ENCODE measurements around the gene TFF2. TPM values are rescaled to one million over a fixed set of nuclear protein-coding genes. Genes with fewer than 3 reads are reported as not detected.

Gene TFF2
- total and polyA plus RNA-seq, 2 donors from 2014 or later: not detected

DNA sequence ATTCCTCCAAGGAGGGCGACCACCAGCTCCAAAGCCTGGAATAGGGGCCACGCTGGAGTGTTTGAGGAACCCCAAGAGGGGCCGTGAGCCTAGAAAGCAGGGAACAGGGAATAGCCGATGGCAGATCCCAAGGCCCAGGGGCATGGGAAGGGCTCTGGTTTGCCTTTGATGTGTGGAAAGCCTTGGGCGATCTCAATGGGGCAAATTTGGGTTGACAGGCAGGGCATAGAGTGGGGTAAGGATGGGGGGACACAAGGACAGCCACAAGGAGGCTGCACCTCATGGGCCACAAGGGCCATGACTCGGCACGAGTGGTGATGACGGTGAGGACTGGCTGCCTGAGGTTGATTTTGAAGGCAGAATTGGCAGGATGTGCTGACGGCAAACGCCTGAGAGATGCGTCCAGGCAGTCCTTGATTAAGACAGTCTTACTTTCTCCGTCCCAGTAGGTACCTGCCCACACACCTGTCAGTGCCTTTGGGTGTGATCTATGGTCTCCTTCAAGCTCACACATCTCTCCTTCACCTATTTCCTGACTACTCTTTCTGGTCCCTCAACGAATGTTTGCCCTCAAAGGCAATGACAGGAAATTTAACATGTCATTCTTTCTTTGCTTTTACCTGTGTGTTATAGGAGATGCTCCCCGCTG lies 47.1 kb upstream of the TFF2 start:
- H3K9me3 ChIP-seq (ENCODE audit: control insufficient read depth in 2 of 3, insufficient read depth in 1 of 3, low read length in 3 of 3): peaks cover 0 to 10% (median 0%) of the 10 kb centered on the region in 3 donors
- intact Hi-C loops (cut with DNase I): no loop called here
- TF ChIP-seq, protein P1, sequence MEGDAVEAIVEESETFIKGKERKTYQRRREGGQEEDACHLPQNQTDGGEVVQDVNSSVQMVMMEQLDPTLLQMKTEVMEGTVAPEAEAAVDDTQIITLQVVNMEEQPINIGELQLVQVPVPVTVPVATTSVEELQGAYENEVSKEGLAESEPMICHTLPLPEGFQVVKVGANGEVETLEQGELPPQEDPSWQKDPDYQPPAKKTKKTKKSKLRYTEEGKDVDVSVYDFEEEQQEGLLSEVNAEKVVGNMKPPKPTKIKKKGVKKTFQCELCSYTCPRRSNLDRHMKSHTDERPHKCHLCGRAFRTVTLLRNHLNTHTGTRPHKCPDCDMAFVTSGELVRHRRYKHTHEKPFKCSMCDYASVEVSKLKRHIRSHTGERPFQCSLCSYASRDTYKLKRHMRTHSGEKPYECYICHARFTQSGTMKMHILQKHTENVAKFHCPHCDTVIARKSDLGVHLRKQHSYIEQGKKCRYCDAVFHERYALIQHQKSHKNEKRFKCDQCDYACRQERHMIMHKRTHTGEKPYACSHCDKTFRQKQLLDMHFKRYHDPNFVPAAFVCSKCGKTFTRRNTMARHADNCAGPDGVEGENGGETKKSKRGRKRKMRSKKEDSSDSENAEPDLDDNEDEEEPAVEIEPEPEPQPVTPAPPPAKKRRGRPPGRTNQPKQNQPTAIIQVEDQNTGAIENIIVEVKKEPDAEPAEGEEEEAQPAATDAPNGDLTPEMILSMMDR (IDR thresholded peaks at IDR 0.05; ENCODE audit: borderline replicate concordance, extremely low read depth, insufficient read depth): no peak
- peaks cover 0 to 4% (median 0%) of the 10 kb centered on the region in 3 donors for H3K4me1 ChIP-seq (ENCODE audit: control insufficient read depth in 2 of 3, insufficient read depth in 2 of 3, low read depth in 1 of 3, low read length in 3 of 3)
- H3K27me3 ChIP-seq (ENCODE audit: control insufficient read depth, insufficient read depth, low read length): no peaks in the 10 kb centered on the region
- H3K9ac ChIP-seq (ENCODE audit: low read length in 3 of 3): no peak overlapping the region
- H3K4me3 ChIP-seq (ENCODE audit: low read length in 3 of 3): no peak overlapping the region
- no peaks in the 10 kb centered on the region for H3K36me3 ChIP-seq (ENCODE audit: control insufficient read depth in 2 of 3, insufficient read depth in 3 of 3, low read length in 3 of 3)
- DNase-seq (no peak), FAIRE-seq (no peak)
- no peak overlapping the region for H3K27ac ChIP-seq (ENCODE audit: low read depth in 2 of 2, low read length in 2 of 2)

DNA sequence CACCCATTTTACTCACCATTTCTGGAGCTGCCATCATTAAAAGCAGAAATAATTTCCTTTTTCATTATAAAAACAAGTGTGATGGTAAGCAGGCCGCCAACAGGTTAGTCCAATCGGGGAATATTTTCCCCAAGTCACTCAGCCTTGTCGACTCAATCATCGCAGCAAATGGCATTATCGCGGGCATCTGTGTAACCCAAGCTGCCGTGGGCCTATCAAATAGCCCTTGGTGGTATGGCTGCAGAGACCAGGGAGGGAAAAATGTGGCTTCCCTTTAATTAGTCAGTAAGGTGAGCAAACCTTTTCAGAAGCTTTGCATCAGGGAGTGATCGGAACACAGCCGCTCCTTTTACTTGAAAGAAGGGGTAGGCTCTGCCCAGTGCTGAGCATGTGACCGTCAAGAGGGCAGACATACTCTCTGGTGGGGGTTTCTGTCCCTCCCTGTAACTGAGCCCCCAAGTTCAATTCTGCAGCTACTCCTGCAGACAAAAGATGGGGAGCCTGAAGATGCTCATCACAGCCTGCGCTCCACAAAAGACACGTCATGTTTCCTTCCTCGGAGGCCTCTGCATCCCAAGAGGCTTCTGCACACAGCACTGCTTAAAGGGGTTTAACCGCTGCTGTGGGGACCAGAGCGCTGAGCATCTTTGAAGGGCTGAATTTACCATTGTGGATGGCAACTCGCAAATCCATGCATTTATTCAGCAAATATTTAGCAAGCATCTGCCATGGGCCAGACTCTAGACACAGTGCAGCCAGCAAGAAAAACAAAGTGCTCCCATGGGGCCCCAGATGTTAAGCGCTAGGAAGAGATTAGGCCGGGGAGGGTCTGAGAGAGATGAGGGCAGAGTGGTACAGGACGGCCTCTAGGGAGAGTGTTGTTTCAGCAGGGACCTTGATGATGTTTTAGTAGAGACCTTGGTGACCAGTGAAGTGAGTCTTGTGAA lies 46.3 kb upstream of the TFF2 start:
- no peak overlapping the region for H3K27ac ChIP-seq (ENCODE audit: low read depth in 2 of 2, low read length in 2 of 2)
- intact Hi-C loops (cut with DNase I): no loop called here

DNA sequence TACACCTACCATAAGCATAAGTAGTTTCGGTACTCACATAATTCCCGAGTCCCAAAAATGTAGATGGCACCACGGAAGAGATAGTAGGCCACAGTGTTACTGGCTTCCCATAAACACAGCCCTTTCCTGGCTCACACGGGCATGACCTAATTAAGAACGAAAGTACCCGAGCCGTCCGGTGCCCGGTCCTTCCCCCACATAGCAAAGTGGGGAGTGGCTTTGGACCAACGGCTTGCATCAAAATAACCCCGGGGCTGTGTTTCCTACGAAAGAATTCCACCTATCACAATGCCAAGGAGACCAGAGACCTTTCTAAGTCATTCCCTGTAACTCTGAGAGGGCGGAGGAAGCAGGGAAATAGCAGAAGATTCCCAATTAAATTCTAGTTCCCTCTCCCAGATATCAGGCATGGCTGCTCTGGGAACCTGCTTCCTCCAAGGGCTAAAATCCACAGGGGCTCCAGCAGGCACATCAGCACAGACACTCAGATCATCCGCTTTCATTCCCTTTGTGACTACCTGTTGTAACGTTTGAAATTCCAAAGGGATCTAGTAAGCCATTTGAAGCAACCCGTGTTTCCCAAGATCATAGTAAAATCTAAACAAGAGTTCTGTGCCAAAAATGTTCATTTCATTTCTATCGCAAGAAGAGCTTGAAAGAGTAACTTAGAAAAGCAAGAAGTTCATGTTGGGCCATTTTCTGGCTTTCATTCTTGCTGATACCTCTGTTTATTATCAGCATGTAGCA lies 45.3 kb upstream of the TFF2 start, which contains the start of gene TMPRSS3:
TMPRSS3 (minus strand) TSS at position 148 of the 747 bp plus-strand sequence. CDS start 635 bp downstream, outside the sequence.
- H3K9ac ChIP-seq (ENCODE audit: low read length in 3 of 3): no peak within 1 kb of the TSS
- H3K27me3 ChIP-seq (ENCODE audit: control insufficient read depth, insufficient read depth, low read length): no peaks in the 10 kb centered on the region
- H3K4me1 ChIP-seq (ENCODE audit: control insufficient read depth in 2 of 3, insufficient read depth in 2 of 3, low read depth in 1 of 3, low read length in 3 of 3): peaks cover 0 to 4% (median 0%) of the 10 kb centered on the region in 3 donors
- H3K9me3 ChIP-seq (ENCODE audit: control insufficient read depth in 2 of 3, insufficient read depth in 1 of 3, low read length in 3 of 3): no peaks in the 10 kb centered on the region
- TF ChIP-seq, protein P1 (IDR thresholded peaks at IDR 0.05; ENCODE audit: borderline replicate concordance, extremely low read depth, insufficient read depth): no peak
- peak within 1 kb of the TSS; percentile 11 to 51 for H3K27ac ChIP-seq (ENCODE audit: low read depth in 2 of 2, low read length in 2 of 2)
- intact Hi-C loops (cut with DNase I): no loop called here
- peak in 4 of 5 donors; percentile 66 to 82 (median 74) for DNase-seq
- peak within 1 kb of the TSS in 2 of 3 donors; percentile 11 to 13 for H3K4me3 ChIP-seq (ENCODE audit: low read length in 3 of 3)
- no peaks in the 10 kb centered on the region for H3K36me3 ChIP-seq (ENCODE audit: control insufficient read depth in 2 of 3, insufficient read depth in 3 of 3, low read length in 3 of 3)
- no peak for FAIRE-seq

More for the DNA sequence above, 46.3 kb upstream of the TFF2 start:
- no peak overlapping the region for H3K4me3 ChIP-seq (ENCODE audit: low read length in 3 of 3)
- peaks cover 0 to 4% (median 0%) of the 10 kb centered on the region in 3 donors for H3K4me1 ChIP-seq (ENCODE audit: control insufficient read depth in 2 of 3, insufficient read depth in 2 of 3, low read depth in 1 of 3, low read length in 3 of 3)
- H3K9me3 ChIP-seq (ENCODE audit: control insufficient read depth in 2 of 3, insufficient read depth in 1 of 3, low read length in 3 of 3): peaks cover 0 to 8% (median 0%) of the 10 kb centered on the region in 3 donors
- H3K27me3 ChIP-seq (ENCODE audit: control insufficient read depth, insufficient read depth, low read length): no peaks in the 10 kb centered on the region
- TF ChIP-seq, protein P1 (IDR thresholded peaks at IDR 0.05; ENCODE audit: borderline replicate concordance, extremely low read depth, insufficient read depth): no peak
- H3K9ac ChIP-seq (ENCODE audit: low read length in 3 of 3): no peak overlapping the region
- DNase-seq: peak in 2 of 5 donors; percentile 58
- H3K36me3 ChIP-seq (ENCODE audit: control insufficient read depth in 2 of 3, insufficient read depth in 3 of 3, low read length in 3 of 3): no peaks in the 10 kb centered on the region
- no peak for FAIRE-seq

All from kidney (tissue), 14 donors.